Spleen (tissue), 7 donors: ENCODE measurements around the gene CHST15.

Experiments
- CTCF ChIP-seq, 11 experiments: fragments of 200-600 bp in 7 of 11; fragments of 450-650 bp in 4 of 11; sonication (generic) in 4 of 11; IDR thresholded peaks in 8 of 11; conservative IDR thresholded peaks in 3 of 11; 1 replicate in 7 of 11; 2 replicates in 4 of 11; pipeline versions ENCODE4 v1.4.0 to v1.8.0; 2016 to 2021; ENCODE audit warnings: antibody characterized with exemption in 11 of 11, inconsistent platforms in 4 of 11, mild to moderate bottlenecking in 1 of 11
- POLR2A ChIP-seq, 3 donors: fragments of 450-650 bp; IDR thresholded peaks; one replicate each; pipeline ENCODE4 v1.5.1; 2017; ENCODE audit warnings: antibody characterized with exemption in 3 of 3, mild to moderate bottlenecking in 1 of 3
- donor health status: DM: no; HTN: no; CAD: no; lungs with moderate emphysema.
- donor health status: DM: no; HTN: no; CAD: no.
- donor health status: DM: no; HTN: no; CAD: no.

GRCh38 chr10:124094419-124094785, 1.0 kb upstream of the CHST15 start:
- no peak for TF ChIP-seq POLR2A (IDR thresholded peaks at IDR 0.05)
- no peak for TF ChIP-seq CTCF (IDR thresholded peaks at IDR 0.05 in 8 of 11, conservative IDR thresholded peaks at IDR 0.05 in 3 of 11)
